ENCODE data around the gene TAF1A. TPM values are rescaled to one million over a fixed set of nuclear protein-coding genes. Genes with fewer than 3 reads are reported as not detected.

The TAF1A gene
- total and polyA plus RNA-seq, 2 of the 8 experiments (the other 6 are each of a cell fraction or from before 2014, with no cell fraction given) = 3.3 to 16.7 TPM

GRCh38 chr1:222555992-222556615 is 33.6 kb downstream of the TAF1A start:
- Histone ChIP-seq H2AK5ac (ENCODE audit: low read depth, low read length) (no peak overlapping the region), H3K56ac (replicated peaks; ENCODE audit: insufficient read length, low read depth, low read length) (no peak overlapping the region), H3K18ac (ENCODE audit: extremely low read depth, low read length) (no peak overlapping the region), H3K9ac (replicated peaks in 1 of 4; ENCODE audit: extremely low read depth in 1 of 4, low read depth in 3 of 4, low read length in 3 of 4) (no peak overlapping the region; a peak in 1 of 7 replicates), H3K9me3 (ENCODE audit: insufficient read depth in 2 of 2, low read depth in 1 of 2, low read length in 1 of 2) (no peaks in the 10 kb centered on the region), H2BK20ac (ENCODE audit: low read length) (no peak overlapping the region), H3K36me3 (ENCODE audit: control insufficient read depth in 2 of 4, insufficient read depth in 4 of 4, low read length in 3 of 4) (peaks cover 0 to 23% (median 12%) of the 10 kb centered on the region in 4 experiments; a peak in 6 of 8 replicates), H3K4ac (replicated peaks; ENCODE audit: insufficient read length, low read depth, low read length) (no peak overlapping the region), H2BK15ac (ENCODE audit: low read length) (no peak overlapping the region), H2BK12ac (ENCODE audit: low read depth, low read length) (no peak overlapping the region), H3K27ac (ENCODE audit: low read depth, low read length) (no peak overlapping the region), H2AFZ (ENCODE audit: low read length) (no peak overlapping the region), H3K4me3 (ENCODE audit: extremely low read depth in 1 of 4, insufficient read depth in 2 of 4, low read depth in 3 of 4, low read length in 4 of 4) (no peak overlapping the region), H2BK120ac (replicated peaks; ENCODE audit: low read depth, low read length) (no peak overlapping the region), H4K20me1 (replicated peaks in 1 of 2; ENCODE audit: control insufficient read depth in 1 of 2, insufficient read depth in 2 of 2, low read length in 2 of 2) (no peaks in the 10 kb centered on the region), H3K4me1 (replicated peaks in 1 of 4; ENCODE audit: control insufficient read depth in 3 of 4, insufficient read depth in 4 of 4, low read length in 3 of 4) (no peaks in the 10 kb centered on the region), H3K27me3 (replicated peaks in 1 of 4; ENCODE audit: control insufficient read depth in 3 of 4, extremely low read depth in 1 of 4, insufficient read depth in 3 of 4, low read length in 3 of 4) (no peaks in the 10 kb centered on the region), H3K23me2 (ENCODE audit: low read depth, low read length) (no peaks in the 10 kb centered on the region), H3K14ac (ENCODE audit: insufficient read length) (no peak overlapping the region), H4K8ac (ENCODE audit: extremely low read depth, insufficient read depth, low read length) (no peak overlapping the region), H2BK5ac (ENCODE audit: low read depth, low read length) (no peak overlapping the region), H3K79me2 (ENCODE audit: control insufficient read depth in 1 of 2, insufficient read depth in 2 of 2, low read length in 2 of 2) (no peaks in the 10 kb centered on the region), H3K4me2 (ENCODE audit: insufficient read depth in 1 of 2, low read depth in 2 of 2, low read length in 2 of 2) (no peak overlapping the region), H3K23ac (ENCODE audit: insufficient read length) (no peak overlapping the region), H3K79me1 (ENCODE audit: low read depth, low read length) (no peaks in the 10 kb centered on the region), H4K5ac (ENCODE audit: insufficient read length, low read depth, low read length) (no peak overlapping the region), H4K91ac (replicated peaks; ENCODE audit: insufficient read length, low read length) (no peak overlapping the region)
- FAIRE-seq (no peak), DNase-seq (ENCODE audit: low read depth in 1 of 2, low spot score in 2 of 2) (no peak)
- ChIA-PET CTCF (ENCODE audit: partially characterized antibody) (interaction anchor here (1.5 to 1.6 kb wide), 2 partner anchors 10 to 15 kb away, joined by 4 to 5 read pairs; no protein-coding TSS in a partner anchor), POLR2A (ENCODE audit: partially characterized antibody) (no interaction called here)
- WGBS, 2 experiments (ENCODE audit: extremely low coverage in 1 of 2, insufficient coverage in 1 of 2, insufficient read length in 1 of 2, insufficient replicate concordance in 2 of 2, low coverage in 1 of 2, low lambda C conversion rate in 2 of 2, missing lambda C conversion rate in 1 of 2) = 84% methylated on average over 2 of the region's 2 CpGs; no CpG with 5 or more reads in 1 of the 2 experiments
- no peak for TF ChIP-seq BCL11A (IDR thresholded peaks at IDR 0.05; ENCODE audit: low read depth in 2 of 2, low read length in 2 of 2)
- TF ChIP-seq RBBP5 (IDR thresholded peaks at IDR 0.05; ENCODE audit: borderline replicate concordance, low read depth, low read length) = no peak
- TF ChIP-seq SP1 (IDR thresholded peaks at IDR 0.05; ENCODE audit: low read depth, low read length) = no peak
- TF ChIP-seq GABPA (IDR thresholded peaks at IDR 0.05; ENCODE audit: borderline replicate concordance, insufficient read depth, low read length) = no peak
- TF ChIP-seq NANOG (IDR thresholded peaks at IDR 0.05; ENCODE audit: insufficient read depth, low read depth, low read length, poor library complexity, severe bottlenecking) = no peak
- TF ChIP-seq TCF12 (IDR thresholded peaks at IDR 0.05; ENCODE audit: low read depth, low read length) = no peak
- TF ChIP-seq SIX5 (IDR thresholded peaks at IDR 0.05; ENCODE audit: low read depth, low read length) = no peak
- TF ChIP-seq KDM4A (IDR thresholded peaks at IDR 0.05; ENCODE audit: low read depth, low read length, severe bottlenecking) = no peak
- TF ChIP-seq ASH2L (IDR thresholded peaks at IDR 0.05; ENCODE audit: low read length) = no peak
- no peak for TF ChIP-seq EP300 (IDR thresholded peaks at IDR 0.05; ENCODE audit: borderline replicate concordance in 1 of 2, low read depth in 2 of 2, low read length in 2 of 2)
- no peak for TF ChIP-seq ZNF274 (IDR thresholded peaks at IDR 0.05; ENCODE audit: borderline replicate concordance, extremely low read depth, low read length)
- no peak for TF ChIP-seq TAF1 (IDR thresholded peaks at IDR 0.05; ENCODE audit: low read depth, low read length)
- TF ChIP-seq GTF2F1 (IDR thresholded peaks at IDR 0.05; ENCODE audit: borderline replicate concordance, low read depth, low read length) = no peak
- no peak for TF ChIP-seq SUZ12 (IDR thresholded peaks at IDR 0.05; ENCODE audit: low read length)
